Activated CD4-positive, alpha-beta memory T cell treated with anti-CD3 and anti-CD28 coated beads for 36 hours (primary cell): Measurements from ENCODE around the gene CFAP99. TPM values are rescaled to one million over a fixed set of nuclear protein-coding genes. Genes with fewer than 3 reads are reported as not detected.
"Not testable (repeated sequence)": the region's sequence is repeated elsewhere in the genome, so short reads cannot be mapped to it uniquely, and the experiment has no call there.

Source experiments
- CTCF ChIA-PET: fragments of 350-600 bp; sonication (Branson Sonifier 250); formaldehyde crosslinking; loops from one replicate; lab custom pipeline; 2021; ENCODE audit warnings: antibody characterized with exemption, inconsistent platforms; lab: Charles Lee
- POLR2A ChIA-PET: fragments of 350-600 bp; sonication (Branson Sonifier 250); formaldehyde crosslinking; loops from one replicate; lab custom pipeline; 2021; ENCODE audit warnings: antibody characterized with exemption; lab: Charles Lee
- DNase-seq: peaks from one replicate; pipeline ENCODE4 v3.0.0-alpha.2; 2020
- H3K27ac Mint-ChIP-seq: one replicate; pipeline ENCODE4 v1.8.0; 2021; ENCODE audit warnings: mixed read lengths
- H3K27me3 Mint-ChIP-seq: one replicate; pipeline ENCODE4 v1.8.0; 2021; ENCODE audit warnings: mixed read lengths
- H3K36me3 Mint-ChIP-seq: one replicate; pipeline ENCODE4 v1.8.0; 2021; ENCODE audit warnings: mixed read lengths
- H3K4me1 Mint-ChIP-seq: one replicate; pipeline ENCODE4 v1.8.0; 2021; ENCODE audit warnings: low read depth, mixed read lengths
- H3K4me3 Mint-ChIP-seq: one replicate; pipeline ENCODE4 v1.8.0; 2021; ENCODE audit warnings: mild to moderate bottlenecking, mixed read lengths
- H3K9me3 Mint-ChIP-seq: one replicate; pipeline ENCODE4 v1.8.0; 2021; ENCODE audit warnings: mixed read lengths
- intact Hi-C: fragments of 100-400 bp; cut with micrococcal nuclease; formaldehyde crosslinking; loops from one replicate; pipeline ENCODE4 v1.15.1; 2023
- total RNA-seq, 2 experiments: library from RNA; stranded (reverse); gene quantifications; one replicate each; pipeline ENCODE4 v1.2.3, GENCODE V29; 2021

Gene CFAP99
- total RNA-seq, 2 experiments from 2014 or later, result not detected

DNA sequence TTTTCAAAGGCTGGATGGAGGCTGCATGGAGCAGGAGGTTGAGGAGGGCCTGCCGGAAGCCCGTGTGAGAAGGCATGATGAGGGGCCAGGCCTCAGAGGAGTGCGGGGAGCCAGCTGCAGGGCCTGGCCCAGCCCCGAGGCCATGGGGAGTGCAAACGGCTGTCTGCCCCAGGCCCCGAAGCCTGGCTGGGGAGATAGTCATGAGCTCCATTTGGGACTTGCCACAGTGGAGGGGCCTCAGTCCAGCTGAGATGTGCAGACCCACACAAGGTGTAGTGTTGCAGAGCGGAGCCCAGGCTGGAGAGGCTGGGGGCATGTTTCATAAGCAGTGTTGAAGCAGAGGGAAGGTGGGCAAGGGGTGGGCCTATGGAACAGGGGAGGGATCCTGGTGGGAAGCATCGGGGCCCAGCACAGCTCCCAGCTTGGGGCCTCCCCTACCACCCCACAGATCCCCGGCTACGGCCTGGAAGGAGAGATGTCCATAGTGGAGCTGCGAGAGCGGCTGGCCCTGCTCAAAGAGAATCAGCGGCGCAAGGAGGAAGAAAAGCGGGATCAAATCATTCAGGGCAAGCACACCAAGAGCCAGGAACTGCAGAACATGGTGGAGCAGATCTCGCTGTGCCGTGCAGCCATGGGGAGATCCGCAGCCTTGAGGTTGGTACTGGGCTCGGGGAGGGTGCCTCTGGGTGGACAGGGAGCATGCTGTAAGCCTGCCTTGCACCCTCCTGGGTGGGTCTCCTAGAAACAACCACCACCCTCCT lies 41.0 kb downstream of the CFAP99 start:
- Mint-ChIP-seq H3K36me3 (no peaks in the 10 kb centered on the region), H3K4me3 (no peak overlapping the region), H3K4me1 (peaks cover 4% of the 10 kb centered on the region), H3K27me3 (peaks cover 1% of the 10 kb centered on the region), H3K27ac (no peak overlapping the region), H3K9me3 (no peaks in the 10 kb centered on the region)
- DNase-seq, result no peak
- ChIA-PET POLR2A (interaction anchor here (1.7 kb wide), 1 partner anchor 8 kb away, joined by 3 read pairs; no protein-coding TSS in a partner anchor), CTCF (interaction anchor here (1.1 kb wide), 1 partner anchor 240 kb away, joined by 4 read pairs; no protein-coding TSS in a partner anchor)
- intact Hi-C loops, result no loop called here

DNA sequence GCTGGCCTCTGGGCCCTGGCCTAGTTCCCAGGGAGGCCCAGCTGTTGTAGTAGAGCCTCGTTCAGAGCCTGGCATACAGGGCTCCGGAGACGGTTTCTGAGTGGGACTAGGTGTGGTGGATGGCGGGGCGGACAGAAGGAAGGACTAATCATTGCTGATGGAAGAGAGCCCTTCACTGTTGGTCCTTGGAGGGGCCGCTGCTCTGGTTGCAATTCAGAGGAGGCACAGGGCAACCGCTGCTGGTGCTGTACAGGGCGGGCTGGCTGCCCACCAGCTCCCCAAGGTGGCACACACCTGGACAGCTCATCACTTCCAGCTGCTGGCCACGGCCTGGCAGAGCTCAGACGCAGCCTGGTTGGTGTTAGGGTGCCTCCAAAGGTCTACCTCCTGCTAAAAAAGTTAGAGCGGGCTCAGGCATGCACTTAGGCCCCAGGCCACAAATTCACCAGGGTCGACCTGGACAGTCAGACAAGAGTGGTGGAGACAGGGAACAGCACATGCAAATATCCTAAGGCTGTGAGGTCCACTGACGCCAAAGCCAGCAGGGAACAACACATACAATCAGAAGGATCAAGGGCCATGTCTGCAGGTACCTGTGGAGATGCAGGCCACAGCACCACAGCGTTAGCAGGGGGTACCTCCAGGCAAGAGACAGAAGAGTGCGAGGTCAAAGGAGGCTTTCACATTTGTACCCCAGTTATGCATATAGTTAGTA lies 42.6 kb downstream of the CFAP99 start:
- Mint-ChIP-seq H3K4me3 (peak overlapping the region; percentile 12), H3K27ac (no peak overlapping the region), H3K27me3 (peaks cover 1% of the 10 kb centered on the region), H3K9me3 (no peaks in the 10 kb centered on the region), H3K4me1 (peaks cover 4% of the 10 kb centered on the region), H3K36me3 (no peaks in the 10 kb centered on the region)
- CTCF ChIA-PET, result interaction anchor here (0.7 to 2.3 kb wide), 5 partner anchors 20 to 242 kb away, joined by 3 to 14 read pairs (median 4); partner anchors contain the start of gene CFAP99
- POLR2A ChIA-PET, result interaction anchor here (1.0 kb wide), 1 partner anchor 24 kb away, joined by 3 read pairs; no protein-coding TSS in a partner anchor
- intact Hi-C loops, result no loop called here
- DNase-seq, result no peak

DNA sequence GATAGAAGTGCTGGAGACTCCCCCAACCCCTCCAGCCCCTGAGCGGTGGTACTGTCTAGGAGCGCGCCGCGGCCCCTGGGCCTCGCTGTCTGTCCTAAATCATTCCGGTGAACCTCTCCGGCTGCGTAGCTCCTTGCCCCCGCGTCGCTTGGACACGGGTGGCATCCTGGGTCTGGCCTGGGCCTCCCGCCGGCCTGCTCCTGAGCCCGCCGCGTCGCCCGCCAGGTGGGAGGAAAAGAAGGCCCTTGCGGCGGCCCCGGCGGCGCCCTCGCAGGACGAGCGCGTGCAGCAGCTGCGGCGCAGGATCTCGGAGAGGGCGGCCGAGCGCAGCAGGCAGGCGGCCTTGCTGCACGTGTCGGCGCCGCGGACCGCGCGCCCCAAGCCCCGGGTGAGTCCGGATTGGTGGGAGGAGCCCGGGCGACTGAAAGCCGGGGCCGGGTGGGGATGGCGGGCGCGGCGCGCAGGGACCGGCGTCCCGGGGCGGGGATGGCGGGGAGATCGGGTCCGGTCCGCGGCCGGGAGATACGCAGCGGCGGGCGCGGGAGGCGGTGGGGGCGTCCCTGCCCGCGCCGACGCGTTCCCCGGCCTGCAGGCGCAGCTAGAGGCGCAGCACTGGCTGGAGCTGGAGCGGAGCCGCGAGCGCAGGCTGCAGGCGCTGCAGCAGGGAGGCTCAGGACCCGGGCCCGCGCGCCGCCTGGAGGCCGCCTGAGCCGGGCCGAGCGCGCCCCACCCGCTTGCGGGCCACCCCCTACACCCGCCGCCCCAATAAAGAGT lies 43.6 kb downstream of the CFAP99 start:
- H3K27me3 Mint-ChIP-seq, result peaks cover 1% of the 10 kb centered on the region
- peak; percentile 67 for DNase-seq
- ChIA-PET POLR2A (interaction anchor here (1.0 kb wide), 1 partner anchor 23 kb away, joined by 3 read pairs; no protein-coding TSS in a partner anchor), CTCF (interaction anchor here (0.6 to 2.3 kb wide), 15 partner anchors 10 to 242 kb away, joined by 3 to 14 read pairs (median 3); partner anchors contain the start of gene CFAP99)
- intact Hi-C loops, result no loop called here
- no peaks in the 10 kb centered on the region for H3K9me3 Mint-ChIP-seq
- peaks cover 8% of the 10 kb centered on the region for H3K4me1 Mint-ChIP-seq
- no peaks in the 10 kb centered on the region for H3K36me3 Mint-ChIP-seq
- no peak overlapping the region for H3K27ac Mint-ChIP-seq
- H3K4me3 Mint-ChIP-seq, result peak overlapping the region; percentile 57

DNA sequence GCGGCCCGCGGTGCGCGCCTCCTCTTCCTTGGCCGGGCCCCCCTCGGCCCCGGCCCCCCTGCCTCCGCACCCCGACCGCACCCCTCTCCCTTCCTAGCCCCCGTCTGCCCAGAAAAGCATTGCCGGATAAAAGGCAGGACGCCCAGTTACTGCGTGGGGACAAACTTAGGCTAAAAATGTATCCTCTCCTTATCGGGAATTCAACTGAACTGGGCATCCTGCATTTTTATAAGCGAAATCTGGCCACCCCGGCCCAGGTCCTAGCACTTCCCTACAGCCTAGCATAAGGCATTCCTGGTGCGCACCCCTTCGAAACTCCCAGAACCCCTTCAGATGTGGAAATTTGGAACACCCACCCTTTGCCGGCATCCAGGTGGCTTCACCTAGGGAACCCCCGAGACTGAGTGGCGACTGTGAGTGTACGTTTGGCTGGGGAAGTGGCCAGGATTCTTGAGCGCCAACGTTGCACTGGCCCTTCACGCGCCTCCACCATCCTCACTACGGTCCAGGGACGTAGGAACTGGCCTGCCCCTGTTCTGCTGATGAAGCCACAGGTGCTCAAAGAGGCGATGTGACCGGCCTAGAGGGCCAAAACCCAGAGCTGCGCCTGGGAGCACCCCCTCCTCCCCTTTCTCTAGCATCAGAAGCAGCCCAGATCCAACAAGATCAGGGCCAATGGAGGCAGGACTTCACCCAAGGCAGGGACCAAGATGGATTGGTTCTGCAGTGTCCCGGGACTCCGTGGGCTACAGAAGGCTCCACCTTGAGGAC lies 44.4 kb downstream of the CFAP99 start:
- H3K9me3 Mint-ChIP-seq, result no peaks in the 10 kb centered on the region
- H3K27me3 Mint-ChIP-seq, result peaks cover 1% of the 10 kb centered on the region
- ChIA-PET CTCF (interaction anchor here (0.7 to 3.5 kb wide), 11 partner anchors 11 to 243 kb away, joined by 3 to 15 read pairs (median 4); partner anchors contain the start of gene CFAP99), POLR2A (no interaction called here)
- peaks cover 12% of the 10 kb centered on the region for H3K4me1 Mint-ChIP-seq
- H3K27ac Mint-ChIP-seq, result no peak overlapping the region
- H3K36me3 Mint-ChIP-seq, result no peaks in the 10 kb centered on the region
- DNase-seq, result no peak
- H3K4me3 Mint-ChIP-seq, result peak overlapping the region; percentile 30
- intact Hi-C loops, result no loop called here

DNA sequence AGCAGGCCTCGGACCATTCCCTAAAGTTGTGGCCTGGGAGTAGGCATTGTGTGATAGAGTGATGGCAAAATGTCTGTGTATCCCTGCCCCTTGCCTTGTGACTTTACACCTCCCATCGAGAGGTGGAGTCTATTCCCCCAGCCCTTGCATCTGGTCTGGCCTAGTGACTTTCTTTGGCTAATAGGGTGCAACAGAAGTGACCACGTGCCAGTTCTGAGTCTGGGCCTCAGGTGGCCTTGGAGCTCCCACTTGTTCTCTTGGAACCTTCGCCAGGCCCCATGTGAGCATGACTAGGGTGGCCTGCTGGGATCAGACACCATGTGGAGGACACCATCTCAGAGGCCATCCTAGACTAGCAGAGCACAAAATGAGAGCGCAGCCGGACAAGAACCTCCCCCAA lies 46.3 kb downstream of the CFAP99 start:
- ChIA-PET CTCF (interaction anchor here (1.0 to 3.5 kb wide), 4 partner anchors 23 to 245 kb away, joined by 3 to 15 read pairs (median 8); partner anchors contain the start of gene CFAP99), POLR2A (no interaction called here)
- H3K36me3 Mint-ChIP-seq, result peaks cover 11% of the 10 kb centered on the region
- DNase-seq, result no peak
- no peaks in the 10 kb centered on the region for H3K9me3 Mint-ChIP-seq
- peaks cover 16% of the 10 kb centered on the region for H3K4me1 Mint-ChIP-seq
- no peak overlapping the region for H3K27ac Mint-ChIP-seq
- peaks cover 1% of the 10 kb centered on the region for H3K27me3 Mint-ChIP-seq
- no peak overlapping the region for H3K4me3 Mint-ChIP-seq
- intact Hi-C loops, result loop anchor here (5.0 kb wide), 1 partner anchor 497 kb away; the partner anchor contains the start of genes GRK4 and NOP14

DNA sequence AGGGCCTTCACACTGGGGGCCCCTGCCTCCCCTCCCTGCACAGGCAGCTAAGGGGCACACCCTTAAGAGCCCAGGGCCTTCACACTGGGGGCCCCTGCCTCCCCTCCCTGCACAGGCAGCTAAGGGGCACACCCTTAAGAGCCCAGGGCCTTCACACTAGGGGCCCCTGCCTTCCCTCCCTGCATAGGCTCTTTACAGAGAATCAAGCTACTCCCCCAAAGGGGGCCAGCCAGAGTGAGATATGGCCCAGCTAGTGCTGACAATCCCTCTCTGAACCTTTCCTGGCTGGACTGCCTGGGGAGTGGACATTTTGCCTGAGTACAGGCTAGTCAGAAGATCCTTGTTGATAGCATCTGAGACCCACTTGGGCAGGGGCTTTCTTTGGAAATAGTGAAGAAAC lies 46.8 kb downstream of the CFAP99 start:
- H3K9me3 Mint-ChIP-seq, POLR2A ChIA-PET, H3K27ac Mint-ChIP-seq, DNase-seq, H3K27me3 Mint-ChIP-seq, H3K4me3 Mint-ChIP-seq: not testable (repeated sequence)
- CTCF ChIA-PET, result interaction anchor here (1.3 to 3.5 kb wide), 2 partner anchors 24 to 246 kb away, joined by 7 to 15 read pairs; no protein-coding TSS in a partner anchor
- H3K36me3 Mint-ChIP-seq, result peaks cover 16% of the 10 kb centered on the region
- peaks cover 21% of the 10 kb centered on the region for H3K4me1 Mint-ChIP-seq
- intact Hi-C loops, result loop anchor here (5.0 kb wide), 1 partner anchor 497 kb away; the partner anchor contains the start of genes GRK4 and NOP14

DNA sequence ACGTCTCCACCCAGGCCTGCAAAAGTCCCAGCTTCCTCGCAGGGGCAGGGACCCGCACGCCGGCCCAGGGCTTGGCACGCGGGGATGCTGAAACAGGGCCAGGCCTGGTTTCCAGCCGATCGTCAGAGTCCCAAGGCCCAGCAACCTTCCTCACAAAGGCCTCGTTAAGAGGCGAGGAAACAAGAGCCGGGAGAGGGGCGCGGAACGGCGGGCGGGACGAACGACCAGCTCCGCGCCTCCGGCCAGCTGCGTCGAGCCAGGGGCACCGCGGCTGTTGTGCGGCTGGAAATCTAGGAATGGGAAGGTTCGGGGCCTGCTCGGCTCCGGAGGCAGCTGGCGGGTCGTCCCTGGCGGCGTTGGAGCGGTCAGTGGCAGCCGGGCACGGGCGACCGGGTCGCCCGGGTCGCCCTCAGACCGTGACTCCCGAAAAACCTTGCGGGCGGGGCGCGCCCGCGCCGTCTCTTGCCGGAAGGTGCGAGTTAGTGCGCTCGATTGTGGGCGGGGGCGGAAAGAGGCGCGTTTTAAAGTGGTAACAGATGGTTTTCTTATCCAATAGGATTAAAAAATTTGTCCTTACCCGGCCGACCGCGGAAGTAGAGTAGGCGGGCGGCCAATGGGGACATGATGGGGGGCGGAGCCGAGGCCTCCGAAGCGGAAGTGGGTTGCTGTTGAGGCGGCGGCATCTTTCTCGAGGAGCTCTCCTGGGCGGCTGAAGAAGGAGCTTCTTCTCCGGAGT lies 49.9 kb downstream of the CFAP99 start, which contains the start of gene RNF4:
RNF4 (plus strand) TSS at position 651 of the 736 bp plus-strand sequence. CDS start 21,388 bp downstream, outside the sequence.
- H3K27ac Mint-ChIP-seq, result peak within 1 kb of the TSS; percentile 98
- ChIA-PET POLR2A (interaction anchor here (0.7 to 3.3 kb wide), 18 partner anchors 10 to 467 kb away, joined by 3 to 40 read pairs (median 4); partner anchors contain the start of genes CFAP99, FAM193A, HAUS3 and MXD4), CTCF (interaction anchor here (0.5 to 2.9 kb wide), 12 partner anchors 16 to 525 kb away, joined by 3 to 15 read pairs (median 4); partner anchors contain the start of genes HAUS3 and POLN)
- H3K4me1 Mint-ChIP-seq, result peaks cover 42% of the 10 kb centered on the region
- peak within 1 kb of the TSS; percentile 97 for H3K4me3 Mint-ChIP-seq
- no peaks in the 10 kb centered on the region for H3K9me3 Mint-ChIP-seq
- H3K27me3 Mint-ChIP-seq, result no peaks in the 10 kb centered on the region
- H3K36me3 Mint-ChIP-seq, result peaks cover 46% of the 10 kb centered on the region
- intact Hi-C loops, result loop anchor here (1.0 to 5.0 kb wide), 9 partner anchors 14 to 494 kb away; partner anchors contain the start of genes CFAP99, FAM193A, GRK4 and HAUS3
- peak; percentile 98 for DNase-seq

DNA sequence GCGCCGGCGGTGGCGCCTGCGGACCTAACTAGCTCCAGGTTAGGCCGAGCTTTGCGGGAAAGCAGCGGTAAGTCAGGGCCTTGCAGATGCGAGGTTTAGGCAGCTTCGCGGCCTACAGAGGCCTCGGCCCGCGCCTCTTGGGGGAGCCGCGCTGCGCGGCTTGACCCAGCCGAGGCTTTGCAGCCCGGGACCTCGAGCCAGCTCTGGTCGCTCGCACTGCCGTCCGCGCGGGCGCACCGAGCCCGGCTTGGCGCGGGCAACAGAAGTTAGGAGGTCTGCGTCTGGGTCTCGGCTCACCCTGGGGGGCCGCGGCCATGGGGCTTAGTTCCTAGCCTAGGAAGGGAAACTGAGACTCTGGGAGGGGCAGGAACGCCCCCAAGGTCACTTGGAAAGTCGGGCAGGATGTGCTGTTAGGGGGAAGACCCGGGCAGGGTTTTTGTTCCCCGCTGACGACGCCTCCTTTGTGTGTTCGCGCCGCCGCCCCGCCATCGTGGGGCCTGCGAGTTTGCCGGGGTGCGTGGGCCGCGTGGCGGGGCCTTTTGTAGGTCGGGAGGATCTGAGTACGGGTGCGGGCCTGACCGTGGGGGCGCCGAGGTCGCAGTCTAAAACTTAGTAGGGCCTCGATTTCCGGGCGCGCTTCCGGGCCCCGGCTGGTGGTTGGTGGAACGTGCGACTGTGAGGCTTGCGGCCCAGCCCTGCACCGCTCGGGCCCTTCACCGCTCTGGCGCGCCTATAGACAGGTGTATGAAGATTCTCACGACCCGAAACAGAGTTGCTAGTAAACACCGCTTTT lies 50.6 kb downstream of the CFAP99 start:
- peak overlapping the region; percentile 97 for H3K4me3 Mint-ChIP-seq
- DNase-seq, result peak; percentile 85
- H3K36me3 Mint-ChIP-seq, result peaks cover 48% of the 10 kb centered on the region
- ChIA-PET POLR2A (interaction anchor here (0.7 to 3.3 kb wide), 15 partner anchors 9 to 466 kb away, joined by 3 to 40 read pairs (median 5); partner anchors contain the start of genes CFAP99, FAM193A, HAUS3 and MXD4), CTCF (interaction anchor here (0.9 to 2.9 kb wide), 10 partner anchors 15 to 249 kb away, joined by 3 to 15 read pairs (median 4); partner anchors contain the start of genes HAUS3 and POLN)
- intact Hi-C loops, result loop anchor here (1.0 to 5.0 kb wide), 8 partner anchors 13 to 493 kb away; partner anchors contain the start of genes FAM193A, GRK4, HAUS3 and MXD4
- H3K4me1 Mint-ChIP-seq, result peaks cover 46% of the 10 kb centered on the region
- H3K27ac Mint-ChIP-seq, result peak overlapping the region; percentile 98
- H3K27me3 Mint-ChIP-seq, result no peaks in the 10 kb centered on the region
- no peaks in the 10 kb centered on the region for H3K9me3 Mint-ChIP-seq

DNA sequence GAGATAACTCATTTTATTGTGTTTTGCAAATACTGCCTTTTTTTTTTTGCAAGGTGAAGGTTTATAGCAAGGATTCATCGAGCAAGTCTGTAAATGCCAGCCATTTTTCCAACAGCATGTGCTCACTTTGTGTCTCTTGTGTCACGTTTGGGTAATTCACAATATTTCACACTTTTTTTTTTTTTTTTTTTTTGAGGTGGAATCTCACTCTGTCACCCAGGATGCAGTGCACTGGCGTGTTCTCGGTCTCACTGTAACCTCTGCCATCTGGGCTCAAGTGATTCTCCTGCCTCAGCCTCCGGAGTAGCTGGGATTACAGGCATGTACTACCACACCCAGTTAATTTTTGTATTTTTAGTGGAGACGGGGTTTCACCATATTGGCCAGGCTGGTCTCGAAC lies 52.0 kb downstream of the CFAP99 start:
- peak overlapping the region; percentile 98 for H3K27ac Mint-ChIP-seq
- no peaks in the 10 kb centered on the region for H3K27me3 Mint-ChIP-seq
- peak overlapping the region; percentile 97 for H3K4me3 Mint-ChIP-seq
- H3K4me1 Mint-ChIP-seq, result peaks cover 58% of the 10 kb centered on the region
- intact Hi-C loops, result no loop called here
- peak; percentile 41 for DNase-seq
- POLR2A ChIA-PET, result interaction anchor here (0.6 to 3.3 kb wide), 3 partner anchors 15 to 55 kb away, joined by 3 to 40 read pairs (median 4); no protein-coding TSS in a partner anchor
- no peaks in the 10 kb centered on the region for H3K9me3 Mint-ChIP-seq
- H3K36me3 Mint-ChIP-seq, result peaks cover 54% of the 10 kb centered on the region
- CTCF ChIA-PET, result interaction anchor here (1.2 to 1.6 kb wide), 2 partner anchors 29 to 251 kb away, joined by 3 to 5 read pairs; no protein-coding TSS in a partner anchor
